ENCODE results near the gene HRCT1.

DNA sequence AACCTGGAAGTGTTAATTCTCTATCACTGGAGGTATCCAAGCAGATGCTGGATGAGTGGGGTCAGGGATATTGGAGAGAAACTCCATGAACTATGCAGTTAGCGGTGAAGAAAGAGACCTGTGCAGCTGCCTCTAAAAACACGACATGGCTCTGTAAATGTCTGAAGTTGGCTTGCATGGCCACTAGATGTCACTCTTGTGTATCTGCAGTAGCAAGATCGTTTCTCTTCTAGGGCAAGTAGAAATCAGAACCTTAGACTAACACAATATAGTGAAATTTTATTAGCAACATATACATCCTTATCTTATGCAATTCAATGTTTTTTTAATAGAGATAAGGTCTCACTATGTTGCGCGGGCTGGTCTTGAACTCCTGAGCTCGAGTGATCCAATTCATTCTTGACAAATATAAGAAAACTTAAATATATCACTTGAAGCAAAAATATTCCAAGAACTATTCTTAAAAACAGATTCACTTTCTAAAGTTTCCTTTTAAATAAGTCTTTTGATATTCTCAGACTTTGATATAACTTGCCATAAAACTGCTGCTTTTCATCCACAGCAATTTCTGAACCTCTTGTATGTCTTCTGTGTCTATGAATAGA lies 49.0 kb downstream of the HRCT1 start:
- peak; percentile 96 for TF ChIP-seq CTCF (IDR thresholded peaks at IDR 0.05)
- no peak for TF ChIP-seq EZH2 (IDR thresholded peaks at IDR 0.05; ENCODE audit: borderline replicate concordance, insufficient read depth, low read depth, low read length, poor library complexity, severe bottlenecking)
